Activated naive CD8-positive, alpha-beta T cell treated with anti-CD3 and anti-CD28 coated beads, Interleukin-2, amount 50 U/mL, for 16 hours (primary cell): ENCODE data around the gene DEFB124.
"Not testable (repeated sequence)": the region's sequence is repeated elsewhere in the genome, so short reads cannot be mapped to it uniquely, and the experiment has no call there.

ENCODE experiments used
- DNase-seq: peaks from one replicate; pipeline ENCODE4 v3.0.0-alpha.2; 2020; ENCODE audit warnings: low read depth, low spot score

DEFB124 gene

GRCh38 chr20:31488115-31488514 lies 13.2 kb upstream of the DEFB124 start:
- no peak for DNase-seq

- DNase-seq, result no peak
These were observed 10.8 kb upstream of the DEFB124 start for GRCh38 chr20:31485450-31486339.

- no peak for DNase-seq
These were observed 9.1 kb upstream of the DEFB124 start for GRCh38 chr20:31484001-31484400.

DNA sequence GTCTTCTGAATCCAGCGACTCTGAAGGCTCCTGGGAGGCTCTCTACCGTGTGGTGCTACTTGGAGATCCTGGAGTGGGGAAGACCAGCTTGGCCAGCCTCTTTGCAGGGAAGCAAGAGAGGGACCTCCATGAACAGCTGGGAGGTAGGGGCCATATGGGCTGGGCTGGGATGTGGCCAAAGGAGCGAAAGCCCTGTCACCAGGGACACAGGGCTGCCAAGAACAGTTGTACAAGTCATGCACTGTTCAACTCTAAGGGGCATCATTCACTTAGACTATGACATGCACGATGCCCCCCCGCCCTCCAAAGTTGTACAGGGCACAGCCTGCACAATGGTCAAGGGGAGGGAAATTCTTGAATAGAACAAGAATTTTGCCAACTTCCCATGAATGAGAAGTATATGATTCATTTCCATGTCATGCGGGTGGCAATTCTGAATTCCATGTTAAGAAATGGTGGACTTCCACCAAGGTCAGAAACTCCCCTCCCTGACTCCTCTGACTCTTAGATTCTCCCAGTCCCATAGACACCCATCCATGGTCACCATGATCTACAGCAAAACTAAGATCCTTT lies 1.8 kb upstream of the DEFB124 start:
- no peak for DNase-seq

GRCh38 chr20:31476294-31476585 lies 1.3 kb upstream of the DEFB124 start:
- no peak for DNase-seq

DNA sequence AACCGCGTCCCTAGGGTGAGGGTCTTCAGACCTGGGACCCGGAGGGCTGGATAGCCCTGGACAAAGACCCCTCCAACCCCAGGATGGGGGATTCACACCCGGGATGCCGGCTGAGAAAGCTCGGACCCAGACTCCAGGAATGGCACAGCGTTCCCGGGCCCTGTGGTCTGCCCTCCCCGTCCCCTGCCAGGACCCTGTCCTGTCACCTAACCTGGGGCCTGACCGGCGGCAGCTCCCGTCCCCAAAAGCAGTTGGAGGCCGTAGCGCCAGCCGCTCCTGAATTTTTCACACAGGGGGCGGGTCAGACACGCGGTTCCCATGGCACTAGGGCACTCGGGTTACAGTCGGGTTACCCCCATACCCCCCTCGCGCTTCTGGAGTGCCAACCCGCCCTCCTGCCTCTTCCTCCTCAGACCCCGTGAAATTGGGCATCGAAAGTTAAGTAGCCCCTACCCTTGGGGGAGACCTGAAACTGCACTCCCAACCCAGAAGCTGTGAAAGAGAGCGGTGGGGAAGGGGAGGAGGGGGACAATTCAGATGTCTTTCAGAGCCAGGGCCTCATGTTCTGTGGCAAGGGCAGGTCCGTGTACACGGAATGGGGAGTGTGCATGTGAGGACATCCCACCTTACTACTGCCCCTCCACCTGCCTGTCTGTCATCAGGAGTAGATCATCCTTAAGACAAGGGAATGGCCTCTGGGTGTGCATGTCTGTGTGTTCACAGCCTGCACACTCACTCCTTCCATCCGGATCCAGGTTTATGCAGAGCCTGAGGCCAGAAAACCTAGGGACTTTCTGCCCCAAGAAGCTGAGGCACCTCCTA lies 756 bp upstream of the DEFB124 start:
- no peak for DNase-seq

GRCh38 chr20:31474097-31474436 lies 860 bp downstream of the DEFB124 start:
- no peak for DNase-seq

DNA sequence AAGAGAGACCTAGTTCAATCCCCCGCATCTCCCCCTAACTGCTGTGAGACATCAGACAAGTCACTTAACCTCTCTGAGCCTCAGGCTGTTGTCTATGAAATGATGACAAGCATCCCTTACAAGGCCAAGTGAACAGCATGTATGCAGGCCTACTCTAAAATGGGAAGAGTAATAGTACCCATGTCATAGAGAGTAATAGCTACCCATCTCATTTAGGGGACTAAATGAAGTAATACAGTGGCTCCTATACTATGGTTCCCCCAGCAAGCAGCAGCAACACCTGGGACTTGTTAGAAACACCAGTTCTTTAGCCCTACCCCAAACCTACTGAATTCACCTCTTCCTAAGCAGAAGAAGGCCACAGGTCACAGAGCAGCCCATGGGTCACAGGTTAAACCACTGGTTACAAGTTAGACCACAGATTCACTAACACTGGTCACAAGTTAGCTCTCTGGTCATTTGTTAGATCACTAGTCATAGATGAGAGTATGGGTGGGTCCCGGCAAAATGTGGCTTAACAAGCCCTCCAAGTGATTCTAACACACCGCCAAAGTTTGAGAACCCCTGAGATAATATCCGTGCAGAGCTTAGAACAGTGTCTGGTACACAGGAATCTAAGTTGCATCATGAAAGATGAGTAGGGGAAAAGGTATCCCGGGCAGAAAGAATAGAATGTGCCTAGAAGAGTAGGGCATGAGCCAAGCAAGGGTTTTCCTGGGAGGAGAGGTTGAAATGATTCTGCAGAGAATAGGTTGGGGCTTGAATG lies 1.4 kb downstream of the DEFB124 start:
- no peak for DNase-seq

- DNase-seq, result no peak
These were observed 2.3 kb downstream of the DEFB124 start for GRCh38 chr20:31472395-31473330.

GRCh38 chr20:31470946-31471345 lies 4.0 kb downstream of the DEFB124 start:
- DNase-seq, result not testable (repeated sequence)

GRCh38 chr20:31454361-31454760 lies 20.6 kb downstream of the DEFB124 start:
- DNase-seq, result no peak

- no peak for DNase-seq
These were observed 22.4 kb downstream of the DEFB124 start for GRCh38 chr20:31452575-31452974.

DNA sequence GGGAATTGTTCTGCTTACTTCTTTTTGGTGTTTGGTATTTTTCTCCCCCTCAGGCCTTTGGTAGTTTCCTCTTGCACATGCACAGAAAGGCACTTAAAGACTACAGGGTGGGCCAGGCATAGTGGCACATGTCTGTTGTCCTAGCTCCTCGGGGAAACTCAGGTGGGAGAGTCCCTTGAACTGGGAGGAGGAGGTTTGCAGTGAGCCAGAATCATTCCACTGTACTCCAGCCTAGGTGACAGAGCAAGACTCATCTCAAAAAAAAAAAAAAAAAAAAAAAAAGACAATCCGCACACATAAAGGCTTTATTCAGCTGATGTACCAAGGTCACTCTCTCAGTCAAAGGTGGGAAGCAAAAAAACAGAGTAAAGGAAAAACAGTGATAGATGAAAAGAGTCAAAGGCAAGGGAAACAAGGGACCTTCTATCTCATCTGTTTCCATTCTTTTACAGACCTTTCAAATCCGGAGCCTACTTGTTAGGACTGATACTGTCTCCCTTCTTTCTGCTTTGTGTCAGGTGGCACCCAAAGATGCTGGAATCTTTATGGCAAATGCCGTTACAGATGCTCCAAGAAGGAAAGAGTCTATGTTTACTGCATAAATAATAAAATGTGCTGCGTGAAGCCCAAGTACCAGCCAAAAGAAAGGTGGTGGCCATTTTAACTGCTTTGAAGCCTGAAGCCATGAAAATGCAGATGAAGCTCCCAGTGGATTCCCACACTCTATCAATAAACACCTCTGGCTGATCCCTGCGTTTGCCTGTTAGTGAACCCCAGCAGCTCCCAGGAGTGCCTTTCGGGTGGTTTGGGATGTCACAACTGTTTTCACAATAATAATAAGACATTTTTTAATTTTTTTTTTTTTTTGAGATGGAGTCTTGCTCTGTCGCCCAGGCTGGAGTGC lies 25.2 kb downstream of the DEFB124 start:
- no peak for DNase-seq

GRCh38 chr20:31446084-31446819 lies 28.7 kb downstream of the DEFB124 start:
- no peak for DNase-seq

- no peak for DNase-seq
These were observed 34.8 kb downstream of the DEFB124 start, which contains the start of gene DEFB123 for GRCh38 chr20:31440012-31440659. Gene DEFB123 (plus strand): TSS chr20:31440632. CDS start chr20:31440699, 67 bp downstream.

- DNase-seq, result no peak
These were observed 44.3 kb downstream of the DEFB124 start for GRCh38 chr20:31430568-31431115.

GRCh38 chr20:31427576-31427975 lies 47.4 kb downstream of the DEFB124 start:
- DNase-seq, result not testable (repeated sequence)
